NCI-H2081 treated with DMSO at 0.1 percent for 48 hours (cell line): ENCODE measurements around the gene AIF1.
"Not testable (repeated sequence)": the region's sequence is repeated elsewhere in the genome, so short reads cannot be mapped to it uniquely, and the experiment has no call there.

Source experiments
- DNase-seq: peaks from one replicate; lab custom pipeline; 2025; lab: John Stamatoyannopoulos, UW

AIF1 gene

DNA sequence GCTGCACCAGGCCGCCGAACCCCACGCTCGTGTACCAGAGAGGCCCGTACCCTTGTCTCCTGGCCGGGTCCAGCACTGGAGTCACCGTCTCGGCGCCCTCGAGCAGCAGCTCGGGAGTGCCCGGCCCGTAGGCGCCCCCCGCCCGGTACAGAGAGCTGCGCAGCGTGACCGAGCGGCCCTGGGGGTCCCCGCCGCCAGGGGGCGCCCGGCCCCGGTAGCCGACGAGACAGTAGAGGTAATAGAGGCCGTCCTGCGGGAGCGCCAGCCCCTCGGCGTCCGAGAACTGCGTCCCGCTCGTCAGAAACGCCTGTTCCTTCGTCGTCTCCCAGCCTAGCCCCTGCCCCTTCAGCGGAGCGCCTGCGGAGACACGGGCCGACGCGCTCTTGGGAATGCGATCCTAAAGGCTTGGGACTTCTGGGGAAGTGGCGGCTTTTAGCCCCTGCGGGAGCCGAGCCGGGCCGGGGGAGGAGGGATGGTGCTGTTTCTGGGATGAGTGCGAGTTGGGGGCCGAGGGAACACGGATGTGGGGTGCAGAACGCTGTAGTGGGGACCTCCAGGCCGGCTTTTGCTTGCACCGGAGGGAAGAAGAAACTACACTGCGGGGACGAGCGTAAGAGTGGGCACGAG, 34.1 kb upstream of the AIF1 start:
- DNase-seq = peak; percentile 9

DNA sequence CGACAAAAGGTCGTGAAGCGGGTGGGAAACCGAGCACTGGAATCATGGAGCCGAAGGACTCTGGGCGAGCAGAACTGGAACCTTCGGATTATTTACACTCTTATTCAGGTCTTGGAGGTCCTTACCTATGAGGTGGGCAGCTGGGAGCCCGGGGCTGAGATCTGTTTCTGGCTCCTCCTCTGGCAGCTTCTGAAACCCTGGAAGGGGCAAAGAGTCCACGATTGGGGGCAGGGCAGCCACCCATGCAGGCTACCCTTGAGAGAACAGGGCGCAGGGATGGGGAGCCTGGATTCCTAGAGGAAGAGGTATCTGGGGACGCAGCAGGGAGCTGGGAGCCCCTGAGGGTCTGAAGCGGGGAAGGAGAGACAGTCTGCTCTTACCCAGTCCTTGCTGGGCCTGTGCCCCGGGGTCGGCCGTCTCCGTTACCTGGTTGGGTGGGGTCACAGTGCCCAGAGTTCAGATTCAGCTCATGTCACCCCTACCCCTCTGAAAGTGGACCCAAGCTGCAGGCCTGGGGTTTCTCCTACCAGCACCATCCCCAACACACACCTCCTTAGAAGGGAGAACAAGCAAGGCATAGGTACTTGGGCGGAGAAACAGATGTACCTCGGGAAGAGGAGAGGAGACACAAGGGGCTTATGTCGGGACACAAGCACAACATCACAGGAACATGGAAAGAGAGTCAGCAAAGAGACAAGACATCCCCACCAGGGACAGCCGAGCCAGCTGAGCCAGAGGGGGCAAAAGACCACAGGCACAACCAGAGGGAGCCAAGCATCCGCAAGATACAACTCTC, 33.4 kb upstream of the AIF1 start:
- DNase-seq = no peak

DNA sequence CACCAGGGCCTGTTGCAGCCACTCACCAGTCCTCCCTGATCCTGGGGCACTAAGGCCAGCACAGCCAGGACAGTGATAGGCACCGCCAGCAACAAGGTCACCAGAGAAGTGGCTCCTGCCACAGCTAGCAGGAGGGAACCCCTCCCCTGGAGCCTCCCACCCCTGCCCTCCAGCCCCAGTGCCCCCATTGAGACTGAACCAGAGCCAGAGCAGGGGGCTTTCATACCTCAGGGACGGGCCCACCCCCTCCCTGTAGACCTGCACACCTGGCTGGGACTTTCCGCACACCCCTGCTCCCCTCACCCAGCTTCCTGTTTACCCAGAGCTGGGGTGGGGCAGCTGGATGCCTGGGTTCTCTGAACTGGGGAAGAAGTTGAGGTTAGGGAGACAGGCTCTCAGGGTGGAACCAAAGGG, 32.8 kb upstream of the AIF1 start, which contains the start of gene LTB:
Gene LTB (minus strand): TSS at position 195 of the 414 bp plus-strand sequence. CDS start 7 bp downstream, at position 188.
- no peak for DNase-seq

DNA sequence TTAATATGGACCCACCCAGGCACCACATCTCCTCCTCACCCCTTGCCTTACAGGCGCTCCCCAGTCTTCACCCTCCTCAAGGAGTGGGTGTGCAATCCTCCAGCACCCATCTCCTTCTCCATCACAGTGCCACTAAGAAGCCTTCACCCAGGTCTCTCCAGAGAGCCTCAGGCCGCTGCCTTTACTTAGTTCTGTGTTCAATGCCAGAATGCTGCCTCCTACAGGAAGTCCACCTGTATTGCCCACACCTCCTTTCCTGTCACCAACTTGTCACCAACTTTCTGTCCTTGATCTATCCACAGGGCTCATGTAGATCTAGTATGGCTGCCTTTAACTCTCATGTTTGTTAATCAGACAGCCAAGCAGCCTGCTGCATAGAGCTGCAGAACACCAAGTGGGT, 29.5 kb upstream of the AIF1 start:
- DNase-seq = no peak

DNA sequence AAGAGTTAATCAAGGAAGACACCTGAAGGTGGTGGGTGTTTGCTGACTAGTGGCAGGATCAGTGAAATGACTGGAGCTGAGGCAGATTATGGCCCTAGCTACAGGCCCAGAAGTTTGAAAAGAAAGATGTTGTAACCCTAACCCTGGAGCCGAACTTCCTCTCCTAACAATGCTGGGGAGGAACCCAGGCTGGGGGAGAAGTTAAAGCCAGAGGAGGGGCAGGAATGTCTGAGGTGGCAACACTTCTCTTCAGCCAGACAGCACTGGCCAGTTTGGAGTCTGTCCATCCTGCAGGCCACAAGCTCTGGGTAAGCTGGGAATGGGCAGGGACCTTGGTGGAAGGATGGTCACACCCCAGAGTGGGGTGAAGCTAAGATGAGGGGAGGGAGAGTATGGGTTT, 29.0 kb upstream of the AIF1 start, which contains the start of gene LST1:
Gene LST1 (plus strand): TSS at position 270 of the 400 bp plus-strand sequence. CDS start 1,023 bp downstream, outside the sequence.
- DNase-seq = no peak

DNA sequence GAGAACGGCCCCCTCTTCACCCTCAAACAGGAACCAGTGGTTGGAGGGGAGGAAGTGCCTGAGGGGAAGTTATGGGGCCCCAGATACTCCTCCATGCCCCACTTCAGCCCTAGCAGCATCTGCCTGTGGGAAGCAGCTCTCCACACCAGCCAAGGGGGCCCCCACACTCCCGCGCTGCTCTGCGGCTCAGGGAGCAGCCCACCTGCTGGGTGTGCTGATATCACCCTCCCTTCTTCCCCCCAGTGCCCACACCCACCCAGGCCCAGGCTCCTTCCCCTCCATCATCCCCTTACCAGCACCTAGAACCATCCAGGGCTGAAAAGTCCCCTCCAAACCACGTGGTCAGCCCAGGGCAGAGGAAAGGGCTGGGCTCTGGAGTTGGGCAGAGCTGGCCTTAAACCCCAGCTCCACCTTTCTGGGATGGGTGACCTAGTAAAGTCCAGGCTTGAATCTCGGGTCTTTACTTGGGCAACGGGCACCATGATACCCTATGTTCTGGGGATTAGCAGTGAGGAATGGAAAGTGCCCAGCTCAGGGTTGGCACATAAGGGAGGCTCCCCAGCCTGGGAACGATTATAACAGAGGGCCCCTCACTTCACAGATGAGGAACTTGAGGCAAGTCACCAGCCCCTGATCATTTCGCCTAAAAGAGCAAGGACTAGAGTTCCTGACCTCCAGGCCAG, 28.3 kb upstream of the AIF1 start:
- no peak for DNase-seq

DNA sequence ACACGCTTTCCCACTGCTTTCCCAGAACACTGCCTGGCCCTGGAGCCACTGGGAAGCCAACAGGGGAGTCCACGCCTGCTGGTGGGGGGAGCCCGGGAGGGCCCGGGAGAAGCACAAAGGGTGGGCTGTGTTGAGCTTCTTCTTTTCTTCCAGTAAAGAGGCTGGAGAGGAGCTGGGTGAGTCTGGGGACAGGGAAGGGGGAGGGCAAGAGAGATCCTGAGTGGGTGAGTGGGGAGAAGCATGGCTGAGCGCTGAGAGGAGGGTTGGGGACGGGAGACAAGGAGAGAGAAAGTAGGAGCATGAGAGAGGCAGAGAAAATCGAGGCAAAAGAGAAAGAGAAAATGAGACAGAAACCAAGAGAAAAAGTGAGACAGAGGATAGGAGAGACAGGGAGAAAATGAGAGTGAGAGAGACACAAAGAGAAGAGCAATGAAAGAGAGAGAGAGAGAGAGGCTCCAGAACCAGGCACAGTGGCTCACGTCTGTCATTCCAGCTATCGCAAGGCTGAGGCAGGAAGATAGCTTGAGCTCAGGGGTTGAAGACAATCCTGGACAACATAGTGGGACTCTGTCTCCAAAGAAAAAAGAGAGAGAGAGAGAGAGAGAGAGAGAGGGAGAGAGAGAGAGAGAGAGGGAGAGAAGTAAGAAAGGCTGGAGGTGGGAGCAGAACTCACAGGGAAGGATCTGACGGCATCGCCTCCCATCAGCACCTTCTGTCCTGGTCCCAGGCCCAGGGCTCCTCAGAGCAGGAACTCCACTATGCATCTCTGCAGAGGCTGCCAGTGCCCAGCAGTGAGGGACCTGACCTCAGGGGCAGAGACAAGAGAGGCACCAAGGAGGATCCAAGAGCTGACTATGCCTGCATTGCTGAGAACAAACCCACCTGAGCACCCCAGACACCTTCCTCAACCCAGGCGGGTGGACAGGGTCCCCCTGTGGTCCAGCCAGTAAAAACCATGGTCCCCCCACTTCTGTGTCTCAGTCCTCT, 26.9 kb upstream of the AIF1 start:
- no peak for DNase-seq

DNA sequence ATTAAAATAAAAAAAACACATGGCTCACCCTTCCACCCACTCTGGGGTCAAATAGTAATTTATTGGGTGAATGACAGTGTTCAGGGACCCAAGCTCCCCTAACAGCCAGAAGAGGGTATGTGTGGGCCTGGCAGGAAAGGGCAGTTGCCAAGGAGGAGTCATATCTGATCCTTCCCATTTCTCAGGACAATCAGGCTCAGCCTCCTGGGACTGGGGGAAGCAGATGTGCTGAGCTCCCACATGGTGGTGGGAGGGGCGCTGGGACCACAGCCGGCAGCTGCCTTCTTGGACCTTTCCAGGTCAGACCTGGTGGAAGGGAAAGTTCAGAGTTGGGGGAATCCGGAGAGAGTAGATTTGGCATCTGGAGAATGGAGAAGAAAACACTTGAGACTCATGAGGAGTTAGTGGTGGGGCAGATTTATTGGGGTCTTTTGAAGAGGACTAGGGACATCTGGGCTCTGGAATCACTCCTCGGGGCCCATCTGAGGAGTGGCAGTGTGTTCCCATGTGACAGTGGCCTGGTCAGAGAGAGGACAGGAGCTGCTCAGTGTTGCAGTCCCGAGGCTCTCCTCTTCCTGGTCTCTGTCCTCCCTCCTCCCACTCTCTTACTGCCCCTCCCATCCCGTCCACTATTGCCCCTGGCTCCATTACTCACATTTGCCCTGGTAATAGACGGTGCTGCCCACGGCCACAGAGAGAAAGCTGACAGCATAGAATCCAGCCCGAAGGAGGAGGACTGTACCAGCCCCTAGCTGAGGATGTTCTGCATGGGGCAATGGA, 26.0 kb upstream of the AIF1 start:
- DNase-seq = no peak

DNA sequence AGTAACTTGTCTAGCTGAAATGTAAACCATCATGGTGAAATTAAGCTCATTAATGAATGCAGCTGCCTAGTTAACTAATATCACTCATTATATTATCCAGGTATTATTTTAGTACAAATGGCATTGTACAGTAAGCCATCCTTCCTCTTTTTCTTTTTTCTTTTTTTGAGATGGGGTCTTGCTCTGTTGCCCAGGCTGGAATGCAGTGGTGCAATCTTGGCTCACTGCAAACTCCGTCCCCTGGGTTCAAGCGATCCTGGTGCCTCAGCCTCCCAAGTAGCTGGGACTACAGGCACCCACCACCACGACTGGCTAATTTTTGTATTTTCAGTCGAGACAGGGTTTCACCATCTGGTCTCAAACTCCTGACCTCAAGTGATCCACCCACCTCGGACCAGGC, 24.3 kb upstream of the AIF1 start:
- DNase-seq = not testable (repeated sequence)

DNA sequence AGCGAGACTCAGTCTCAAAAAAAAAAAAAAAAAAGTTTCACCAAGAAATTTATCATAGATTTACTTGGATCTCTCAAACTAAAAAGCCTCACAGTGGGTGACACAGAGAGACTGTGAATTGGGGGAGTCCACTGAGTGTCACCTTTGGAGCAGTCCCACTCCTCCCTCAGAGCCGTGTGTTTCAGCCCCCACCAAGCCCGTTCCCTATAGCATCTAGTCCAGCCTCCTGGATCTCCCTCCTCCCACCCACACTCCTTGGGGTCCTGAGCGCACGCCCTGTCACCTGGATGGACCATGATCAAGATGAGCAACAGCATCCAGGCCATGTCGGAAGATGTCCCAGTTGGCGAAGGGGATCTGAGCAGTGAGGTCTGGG, 22.6 kb upstream of the AIF1 start:
- DNase-seq = no peak

DNA sequence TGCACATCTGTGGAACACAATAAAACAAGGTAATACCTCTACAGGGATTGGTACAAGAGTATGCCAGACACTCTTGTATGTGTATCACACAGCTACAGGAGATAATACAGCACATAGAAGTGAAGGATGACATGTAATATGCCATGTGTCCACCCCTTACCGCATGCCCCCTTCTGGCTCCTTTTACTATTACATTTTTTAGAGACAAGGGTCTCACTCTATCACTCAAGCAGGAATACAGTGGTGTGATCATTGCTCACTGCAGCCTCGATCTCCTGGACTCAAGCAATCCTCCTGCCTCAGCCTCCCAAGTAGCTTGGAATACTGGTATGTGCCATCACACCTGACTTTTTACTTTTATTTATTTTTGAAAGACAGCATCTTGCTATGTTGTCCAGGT, 18.0 kb upstream of the AIF1 start:
- DNase-seq = no peak

DNA sequence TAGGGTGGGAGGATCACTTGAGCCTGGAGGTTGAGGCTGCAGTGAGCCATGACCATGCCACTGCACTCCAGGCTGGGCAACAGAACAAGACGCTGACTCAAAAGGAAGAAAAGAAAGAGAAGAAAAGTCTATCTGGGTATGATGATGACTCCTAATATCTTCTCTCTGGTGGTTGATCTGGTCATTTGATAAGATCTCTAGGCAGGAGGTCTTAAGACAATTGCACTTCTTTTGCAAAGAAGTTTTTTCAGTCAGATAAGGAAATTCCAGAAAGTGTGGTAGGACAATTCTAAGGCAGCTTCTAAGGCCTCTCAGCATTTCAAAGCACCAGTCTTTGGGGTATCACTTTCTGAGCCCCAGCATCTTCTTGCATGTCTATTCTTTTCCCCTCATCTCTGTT, 7.7 kb upstream of the AIF1 start:
- no peak for DNase-seq

DNA sequence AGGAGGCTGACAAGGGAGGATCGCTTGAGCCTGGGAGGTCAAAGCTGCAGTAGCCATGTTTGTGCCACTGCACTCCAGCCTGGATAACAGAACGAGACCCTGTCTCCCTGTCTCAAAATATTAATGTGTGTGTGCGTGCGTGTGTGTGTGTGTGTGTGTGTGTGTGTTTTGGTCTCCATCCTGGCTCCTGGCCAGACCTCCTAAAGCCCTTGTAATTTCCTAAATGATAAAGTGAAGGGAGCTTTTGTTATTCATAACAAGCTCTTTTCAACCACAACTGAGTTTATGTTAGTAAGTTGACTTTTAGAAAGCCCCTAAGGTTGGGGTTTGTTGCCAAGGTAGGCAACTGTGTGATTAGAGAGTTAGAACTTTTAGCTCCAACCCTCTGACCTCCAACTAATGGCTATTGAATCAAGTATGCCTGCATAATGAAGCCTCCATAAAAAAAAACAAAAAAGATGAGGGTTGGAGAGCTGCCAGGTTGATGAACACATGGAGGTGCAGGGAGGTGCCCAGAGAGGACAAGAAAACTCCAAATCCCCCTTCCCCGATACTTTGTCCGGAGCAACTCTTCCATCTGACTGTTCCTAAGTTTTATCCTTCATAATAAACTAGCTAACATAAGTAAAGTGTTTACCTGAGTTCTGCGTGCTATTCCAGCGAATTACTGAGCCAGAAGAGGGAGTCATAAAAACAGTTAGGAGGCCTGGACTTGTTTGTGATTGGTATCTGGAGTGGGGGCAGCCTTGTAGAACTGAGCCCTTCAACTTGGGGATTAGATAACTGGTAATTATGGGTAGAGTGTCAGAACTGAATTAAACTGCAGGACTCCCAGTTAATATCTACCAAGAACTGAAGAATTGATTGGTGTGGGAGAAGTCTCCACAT, 5.3 kb upstream of the AIF1 start:
- no peak for DNase-seq

DNA sequence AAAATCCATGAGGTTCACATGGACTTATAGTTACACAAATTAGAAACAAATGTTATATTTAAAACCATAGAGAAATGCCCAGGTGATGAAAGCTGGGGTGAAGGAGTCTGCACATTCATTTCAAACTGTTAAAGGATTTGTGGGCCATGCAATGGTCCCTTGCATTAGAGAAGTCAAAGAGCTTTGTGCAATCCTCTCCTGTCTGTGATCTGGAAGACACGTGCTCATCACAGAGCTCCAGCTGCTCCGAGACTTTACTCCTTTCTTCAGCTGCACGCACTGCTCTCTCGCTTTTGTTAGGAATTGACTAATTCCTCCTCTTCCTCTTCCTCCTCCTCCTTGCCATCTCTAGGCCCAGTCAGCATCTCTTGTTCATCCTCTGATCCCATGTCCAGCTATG, 4.1 kb upstream of the AIF1 start:
- no peak for DNase-seq

DNA sequence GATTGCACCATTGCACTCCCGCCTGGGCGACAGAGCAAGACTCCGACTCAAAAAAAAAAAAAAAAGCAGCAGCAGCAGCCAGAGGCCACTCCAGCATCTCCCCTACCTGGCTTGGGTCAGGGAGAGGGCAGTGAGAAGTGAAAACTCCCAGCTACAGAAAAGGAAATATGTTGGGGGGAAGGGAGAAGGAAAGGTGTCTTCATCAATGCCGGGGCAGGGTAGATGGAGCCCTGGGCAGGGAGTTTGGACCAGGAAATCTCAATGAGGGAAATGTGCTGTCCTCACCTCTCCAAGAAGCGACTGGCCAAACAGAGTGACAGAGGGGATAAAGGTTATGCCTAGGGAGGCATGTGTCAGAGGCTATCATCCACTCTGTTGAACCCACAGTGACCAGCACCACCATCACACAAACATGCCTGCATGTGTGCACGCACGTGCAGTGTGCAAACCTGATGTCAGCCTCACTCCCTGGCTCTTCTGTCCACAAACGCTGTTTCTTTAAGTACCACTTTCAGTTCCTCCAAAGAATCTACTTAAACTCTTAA, 887 bp upstream of the AIF1 start:
- DNase-seq = no peak

DNA sequence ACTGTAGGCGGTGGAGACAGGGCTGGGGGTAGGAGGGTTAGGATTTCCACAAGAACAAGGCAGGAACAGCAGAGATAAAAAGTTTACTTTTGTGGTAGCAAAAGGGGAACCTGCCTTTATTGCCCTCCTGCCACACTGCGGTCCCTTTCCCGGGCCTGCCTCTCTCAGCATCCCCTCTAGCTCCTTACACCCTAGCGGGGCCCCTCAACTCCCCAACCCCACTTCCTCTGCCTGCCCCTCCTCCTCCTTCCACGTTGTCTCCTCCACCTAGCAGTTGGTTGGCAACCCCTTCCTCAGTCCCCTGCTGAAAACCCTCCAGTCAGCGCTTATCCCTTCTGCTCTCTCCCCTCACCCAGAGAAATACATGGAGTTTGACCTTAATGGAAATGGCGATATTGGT, 714 bp downstream of the AIF1 start:
- DNase-seq = no peak

DNA sequence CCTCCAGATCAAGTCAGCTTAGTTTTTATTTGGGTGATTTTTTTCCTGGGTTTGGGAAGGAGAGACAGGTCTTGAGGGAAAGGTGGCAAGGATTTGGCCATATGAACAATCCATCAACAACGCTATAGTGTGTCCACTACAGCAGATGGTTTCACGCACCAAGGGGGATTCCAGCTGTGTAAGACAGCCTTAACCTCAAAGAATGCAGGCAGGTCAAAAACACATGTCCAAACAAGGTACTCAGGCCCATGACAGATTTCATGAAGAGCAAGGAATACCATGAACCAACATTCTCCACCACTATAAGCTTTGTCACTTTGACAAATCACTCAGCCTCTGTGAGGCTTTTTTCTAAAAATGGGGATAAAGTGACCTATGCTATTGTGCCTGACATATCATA, 2.0 kb downstream of the AIF1 start:
- DNase-seq = no peak

DNA sequence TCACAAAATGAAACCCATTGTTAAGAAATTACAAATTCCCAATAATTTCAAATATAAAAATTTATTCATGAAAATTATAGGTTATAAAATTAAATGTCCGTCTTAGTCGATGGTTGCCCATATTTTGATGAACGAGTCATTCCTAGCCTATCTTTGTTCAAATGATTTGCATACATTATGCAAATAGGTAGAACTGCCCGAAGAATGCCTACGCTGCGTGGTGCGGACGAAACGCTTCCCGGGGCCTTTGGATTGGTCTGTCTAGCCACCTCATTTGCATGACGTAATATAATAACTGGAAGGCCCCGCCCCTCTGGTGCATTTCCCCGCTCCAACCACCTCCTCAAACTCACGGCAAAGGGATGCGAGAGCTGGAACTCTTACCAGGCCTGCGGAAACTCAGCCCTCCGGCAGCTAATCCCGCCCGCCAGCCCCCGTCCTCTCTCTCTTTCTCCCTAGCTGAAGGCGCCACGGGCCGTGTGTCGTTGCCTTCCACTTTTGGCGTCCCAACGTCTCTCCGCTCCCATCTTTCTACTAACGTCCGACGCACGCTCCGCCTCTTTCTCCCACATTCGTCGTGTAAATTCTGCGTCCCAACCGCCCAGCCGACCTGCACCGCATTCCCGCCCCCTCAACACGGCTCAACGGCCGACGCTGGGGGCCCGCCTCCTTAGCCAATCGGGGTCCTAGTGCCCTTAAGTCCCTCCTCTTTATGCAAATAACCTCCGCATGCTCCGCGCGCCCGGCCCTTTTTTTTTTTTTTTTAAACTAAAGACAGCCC, 5.0 kb downstream of the AIF1 start:
- DNase-seq = peak; percentile 92
